HG03175 (cell line): Measurements from ENCODE around the gene LAMTOR5.
"Not testable (repeated sequence)": the region's sequence is repeated elsewhere in the genome, so short reads cannot be mapped to it uniquely, and the experiment has no call there.

Experiments
- ATAC-seq: cut with Tn5 transposase; IDR thresholded peaks from one replicate; pipeline ENCODE4 v1.9.1; 2021; ENCODE audit warnings: mild to moderate bottlenecking, moderate library complexity; ENCODE audit not compliant: unreplicated experiment

The LAMTOR5 gene

GRCh38 chr1:110407260-110408210 is at the start of gene LAMTOR5:
TSS of gene LAMTOR5 (minus strand) at chr1:110407694. CDS start at chr1:110407620, 74 bp downstream.
- ATAC-seq, result peak; percentile 88

GRCh38 chr1:110457206-110457605 is 49.7 kb upstream of the LAMTOR5 start:
- ATAC-seq, result no peak

GRCh38 chr1:110455151-110455550 is 47.7 kb upstream of the LAMTOR5 start:
- ATAC-seq, result no peak

- ATAC-seq, result no peak
Observed at GRCh38 chr1:110454328-110454727, 46.8 kb upstream of the LAMTOR5 start.

- no peak for ATAC-seq
Observed at GRCh38 chr1:110453829-110454228, 46.3 kb upstream of the LAMTOR5 start.

GRCh38 chr1:110452330-110452729 is 44.8 kb upstream of the LAMTOR5 start:
- no peak for ATAC-seq

- ATAC-seq, result no peak
Observed at GRCh38 chr1:110450929-110451328, 43.4 kb upstream of the LAMTOR5 start, which contains the start of gene PROK1. TSS of gene PROK1 (plus strand) at chr1:110451149. CDS start at chr1:110451217, 68 bp downstream.

- no peak for ATAC-seq
Observed at GRCh38 chr1:110449661-110450651, 42.5 kb upstream of the LAMTOR5 start.

- no peak for ATAC-seq
Observed at GRCh38 chr1:110444561-110444960, 37.1 kb upstream of the LAMTOR5 start.

- ATAC-seq, result no peak
Observed at GRCh38 chr1:110443451-110443850, 36.0 kb upstream of the LAMTOR5 start.

GRCh38 chr1:110441888-110442287 is 34.4 kb upstream of the LAMTOR5 start:
- ATAC-seq, result no peak

- ATAC-seq, result no peak
Observed at GRCh38 chr1:110440877-110441276, 33.4 kb upstream of the LAMTOR5 start.

- ATAC-seq, result not testable (repeated sequence)
Observed at GRCh38 chr1:110439873-110440272, 32.4 kb upstream of the LAMTOR5 start.

GRCh38 chr1:110438893-110439292 is 31.4 kb upstream of the LAMTOR5 start:
- no peak for ATAC-seq

- ATAC-seq, result not testable (repeated sequence)
Observed at GRCh38 chr1:110437645-110438299, 30.3 kb upstream of the LAMTOR5 start.

- no peak for ATAC-seq
Observed at GRCh38 chr1:110436635-110437034, 29.1 kb upstream of the LAMTOR5 start.

- ATAC-seq, result no peak
Observed at GRCh38 chr1:110434946-110435345, 27.5 kb upstream of the LAMTOR5 start.

GRCh38 chr1:110433803-110434202 is 26.3 kb upstream of the LAMTOR5 start:
- no peak for ATAC-seq

GRCh38 chr1:110433213-110433612 is 25.7 kb upstream of the LAMTOR5 start:
- ATAC-seq, result no peak

- no peak for ATAC-seq
Observed at GRCh38 chr1:110430901-110431300, 23.4 kb upstream of the LAMTOR5 start.

GRCh38 chr1:110430366-110430765 is 22.9 kb upstream of the LAMTOR5 start:
- no peak for ATAC-seq
